Activated T-helper 17 cell treated with anti-CD3 and anti-CD28 coated beads, Interleukin-2, amount 50 U/mL, for 72 hours (primary cell): ENCODE measurements around the gene CADPS2. TPM values are rescaled to one million over a fixed set of nuclear protein-coding genes. Genes with fewer than 3 reads are reported as not detected.

ENCODE experiments used
- ATAC-seq: fragments of 150-1000 bp; cut with Tn5 transposase; replicated peaks from 2 replicates; pipeline ENCODE4 v1.10.0; 2021; ENCODE audit warnings: mild to moderate bottlenecking, moderate library complexity
- H3K27ac Mint-ChIP-seq: one replicate; pipeline ENCODE4 v1.8.0; 2022; ENCODE audit warnings: mixed read lengths
- H3K27me3 Mint-ChIP-seq: one replicate; pipeline ENCODE4 v1.8.0; 2022; ENCODE audit warnings: mixed read lengths
- H3K36me3 Mint-ChIP-seq: one replicate; pipeline ENCODE4 v1.8.0; 2022; ENCODE audit warnings: low read depth, mild to moderate bottlenecking, mixed read lengths
- H3K4me1 Mint-ChIP-seq: one replicate; pipeline ENCODE4 v1.8.0; 2022; ENCODE audit warnings: mixed read lengths
- H3K4me3 Mint-ChIP-seq: one replicate; pipeline ENCODE4 v1.8.0; 2022; ENCODE audit warnings: mild to moderate bottlenecking, mixed read lengths
- H3K9me3 Mint-ChIP-seq: one replicate; pipeline ENCODE4 v1.8.0; 2022; ENCODE audit warnings: mixed read lengths
- total RNA-seq, 2 donors: library from RNA; stranded (reverse); gene quantifications; one replicate each; pipeline ENCODE4 v1.2.3, GENCODE V29; 2022

The CADPS2 gene
- total RNA-seq, 2 donors from 2014 or later, result not detected

GRCh38 chr7:122430710-122431109 lies 455.6 kb downstream of the CADPS2 start:
- Mint-ChIP-seq H3K27ac (no peak overlapping the region), H3K4me3 (no peak overlapping the region), H3K27me3 (no peaks in the 10 kb centered on the region), H3K36me3 (no peaks in the 10 kb centered on the region), H3K9me3 (no peaks in the 10 kb centered on the region), H3K4me1 (no peaks in the 10 kb centered on the region)
- ATAC-seq, result no peak

GRCh38 chr7:122429926-122430325 lies 456.3 kb downstream of the CADPS2 start:
- Mint-ChIP-seq H3K9me3 (no peaks in the 10 kb centered on the region), H3K4me3 (no peak overlapping the region), H3K27me3 (no peaks in the 10 kb centered on the region), H3K36me3 (no peaks in the 10 kb centered on the region), H3K27ac (no peak overlapping the region), H3K4me1 (no peaks in the 10 kb centered on the region)
- no peak for ATAC-seq

GRCh38 chr7:122425731-122426130 lies 460.5 kb downstream of the CADPS2 start:
- no peaks in the 10 kb centered on the region for H3K27me3 Mint-ChIP-seq
- H3K27ac Mint-ChIP-seq, result no peak overlapping the region
- no peaks in the 10 kb centered on the region for H3K36me3 Mint-ChIP-seq
- H3K9me3 Mint-ChIP-seq, result no peaks in the 10 kb centered on the region
- H3K4me1 Mint-ChIP-seq, result no peaks in the 10 kb centered on the region
- H3K4me3 Mint-ChIP-seq, result no peak overlapping the region
- no peak for ATAC-seq

- ATAC-seq, result no peak
- Mint-ChIP-seq H3K36me3 (no peaks in the 10 kb centered on the region), H3K27ac (no peak overlapping the region), H3K4me3 (no peak overlapping the region), H3K9me3 (no peaks in the 10 kb centered on the region), H3K27me3 (no peaks in the 10 kb centered on the region), H3K4me1 (no peaks in the 10 kb centered on the region)
Measured at GRCh38 chr7:122423591-122423990, 462.7 kb downstream of the CADPS2 start.

GRCh38 chr7:122416336-122416735 lies 469.9 kb downstream of the CADPS2 start:
- Mint-ChIP-seq H3K27ac (no peak overlapping the region), H3K4me1 (no peaks in the 10 kb centered on the region), H3K27me3 (no peaks in the 10 kb centered on the region), H3K4me3 (no peak overlapping the region), H3K9me3 (peaks cover 3% of the 10 kb centered on the region), H3K36me3 (no peaks in the 10 kb centered on the region)
- ATAC-seq, result no peak

GRCh38 chr7:122415510-122415909 lies 470.8 kb downstream of the CADPS2 start:
- Mint-ChIP-seq H3K27ac (no peak overlapping the region), H3K9me3 (peaks cover 3% of the 10 kb centered on the region)

GRCh38 chr7:122413339-122413738 lies 472.9 kb downstream of the CADPS2 start:
- Mint-ChIP-seq H3K27me3 (no peaks in the 10 kb centered on the region), H3K4me1 (no peaks in the 10 kb centered on the region), H3K36me3 (no peaks in the 10 kb centered on the region), H3K27ac (no peak overlapping the region), H3K4me3 (no peak overlapping the region), H3K9me3 (peaks cover 3% of the 10 kb centered on the region)
- no peak for ATAC-seq

More at GRCh38 chr7:122415510-122415909, 470.8 kb downstream of the CADPS2 start:
- H3K4me1 Mint-ChIP-seq, result no peaks in the 10 kb centered on the region
- no peaks in the 10 kb centered on the region for H3K27me3 Mint-ChIP-seq
- no peaks in the 10 kb centered on the region for H3K36me3 Mint-ChIP-seq
- no peak for ATAC-seq
- H3K4me3 Mint-ChIP-seq, result no peak overlapping the region

GRCh38 chr7:122412883-122413282 lies 473.4 kb downstream of the CADPS2 start:
- no peaks in the 10 kb centered on the region for H3K4me1 Mint-ChIP-seq
- H3K36me3 Mint-ChIP-seq, result no peaks in the 10 kb centered on the region
- no peaks in the 10 kb centered on the region for H3K27me3 Mint-ChIP-seq
- no peak for ATAC-seq
- no peak overlapping the region for H3K27ac Mint-ChIP-seq
- H3K4me3 Mint-ChIP-seq, result no peak overlapping the region
- H3K9me3 Mint-ChIP-seq, result peaks cover 3% of the 10 kb centered on the region

- Mint-ChIP-seq H3K4me3 (no peak overlapping the region), H3K4me1 (no peaks in the 10 kb centered on the region), H3K9me3 (peaks cover 3% of the 10 kb centered on the region), H3K36me3 (no peaks in the 10 kb centered on the region), H3K27me3 (no peaks in the 10 kb centered on the region), H3K27ac (no peak overlapping the region)
- no peak for ATAC-seq
Measured at GRCh38 chr7:122412441-122412840, 473.8 kb downstream of the CADPS2 start.

GRCh38 chr7:122407195-122407594 lies 479.1 kb downstream of the CADPS2 start:
- Mint-ChIP-seq H3K9me3 (no peaks in the 10 kb centered on the region), H3K27me3 (no peaks in the 10 kb centered on the region), H3K4me1 (no peaks in the 10 kb centered on the region), H3K36me3 (no peaks in the 10 kb centered on the region), H3K4me3 (no peak overlapping the region), H3K27ac (no peak overlapping the region)
- ATAC-seq, result no peak

GRCh38 chr7:122403113-122403512 lies 483.1 kb downstream of the CADPS2 start:
- no peaks in the 10 kb centered on the region for H3K9me3 Mint-ChIP-seq
- no peak for ATAC-seq
- no peak overlapping the region for H3K27ac Mint-ChIP-seq

GRCh38 chr7:122402235-122402634 lies 484.0 kb downstream of the CADPS2 start:
- no peaks in the 10 kb centered on the region for H3K9me3 Mint-ChIP-seq

More at GRCh38 chr7:122403113-122403512, 483.1 kb downstream of the CADPS2 start:
- Mint-ChIP-seq H3K36me3 (no peaks in the 10 kb centered on the region), H3K4me3 (no peak overlapping the region), H3K27me3 (no peaks in the 10 kb centered on the region), H3K4me1 (no peaks in the 10 kb centered on the region)

GRCh38 chr7:122397381-122397780 lies 488.9 kb downstream of the CADPS2 start:
- no peaks in the 10 kb centered on the region for H3K36me3 Mint-ChIP-seq
- no peak overlapping the region for H3K27ac Mint-ChIP-seq
- H3K4me1 Mint-ChIP-seq, result no peaks in the 10 kb centered on the region
- no peak overlapping the region for H3K4me3 Mint-ChIP-seq
- H3K27me3 Mint-ChIP-seq, result no peaks in the 10 kb centered on the region
- ATAC-seq, result no peak
- H3K9me3 Mint-ChIP-seq, result no peaks in the 10 kb centered on the region

More at GRCh38 chr7:122402235-122402634, 484.0 kb downstream of the CADPS2 start:
- Mint-ChIP-seq H3K36me3 (no peaks in the 10 kb centered on the region), H3K4me3 (no peak overlapping the region), H3K27me3 (no peaks in the 10 kb centered on the region), H3K27ac (no peak overlapping the region), H3K4me1 (no peaks in the 10 kb centered on the region)
- no peak for ATAC-seq

- no peaks in the 10 kb centered on the region for H3K36me3 Mint-ChIP-seq
- peaks cover 3% of the 10 kb centered on the region for H3K9me3 Mint-ChIP-seq
- ATAC-seq, result no peak
- no peaks in the 10 kb centered on the region for H3K4me1 Mint-ChIP-seq
- no peaks in the 10 kb centered on the region for H3K27me3 Mint-ChIP-seq
- no peak overlapping the region for H3K27ac Mint-ChIP-seq
- H3K4me3 Mint-ChIP-seq, result no peak overlapping the region
Measured at GRCh38 chr7:122394512-122394911, 491.7 kb downstream of the CADPS2 start.

GRCh38 chr7:122384528-122384927 lies 501.7 kb downstream of the CADPS2 start:
- H3K27ac Mint-ChIP-seq, result no peak overlapping the region
- no peak overlapping the region for H3K4me3 Mint-ChIP-seq
- no peaks in the 10 kb centered on the region for H3K9me3 Mint-ChIP-seq
- H3K36me3 Mint-ChIP-seq, result no peaks in the 10 kb centered on the region
- H3K4me1 Mint-ChIP-seq, result no peaks in the 10 kb centered on the region
- H3K27me3 Mint-ChIP-seq, result no peaks in the 10 kb centered on the region
- ATAC-seq, result no peak

- Mint-ChIP-seq H3K9me3 (no peaks in the 10 kb centered on the region), H3K4me3 (no peak overlapping the region), H3K27ac (no peak overlapping the region), H3K4me1 (no peaks in the 10 kb centered on the region), H3K36me3 (no peaks in the 10 kb centered on the region), H3K27me3 (no peaks in the 10 kb centered on the region)
- no peak for ATAC-seq
Measured at GRCh38 chr7:122383934-122384333, 502.3 kb downstream of the CADPS2 start.
